NCI-H2029 (cell line): ENCODE data around the gene FAM117B.

ENCODE experiments used
- DNase-seq: peaks from one replicate; lab custom pipeline; 2025; lab: John Stamatoyannopoulos, UW

FAM117B gene

DNA sequence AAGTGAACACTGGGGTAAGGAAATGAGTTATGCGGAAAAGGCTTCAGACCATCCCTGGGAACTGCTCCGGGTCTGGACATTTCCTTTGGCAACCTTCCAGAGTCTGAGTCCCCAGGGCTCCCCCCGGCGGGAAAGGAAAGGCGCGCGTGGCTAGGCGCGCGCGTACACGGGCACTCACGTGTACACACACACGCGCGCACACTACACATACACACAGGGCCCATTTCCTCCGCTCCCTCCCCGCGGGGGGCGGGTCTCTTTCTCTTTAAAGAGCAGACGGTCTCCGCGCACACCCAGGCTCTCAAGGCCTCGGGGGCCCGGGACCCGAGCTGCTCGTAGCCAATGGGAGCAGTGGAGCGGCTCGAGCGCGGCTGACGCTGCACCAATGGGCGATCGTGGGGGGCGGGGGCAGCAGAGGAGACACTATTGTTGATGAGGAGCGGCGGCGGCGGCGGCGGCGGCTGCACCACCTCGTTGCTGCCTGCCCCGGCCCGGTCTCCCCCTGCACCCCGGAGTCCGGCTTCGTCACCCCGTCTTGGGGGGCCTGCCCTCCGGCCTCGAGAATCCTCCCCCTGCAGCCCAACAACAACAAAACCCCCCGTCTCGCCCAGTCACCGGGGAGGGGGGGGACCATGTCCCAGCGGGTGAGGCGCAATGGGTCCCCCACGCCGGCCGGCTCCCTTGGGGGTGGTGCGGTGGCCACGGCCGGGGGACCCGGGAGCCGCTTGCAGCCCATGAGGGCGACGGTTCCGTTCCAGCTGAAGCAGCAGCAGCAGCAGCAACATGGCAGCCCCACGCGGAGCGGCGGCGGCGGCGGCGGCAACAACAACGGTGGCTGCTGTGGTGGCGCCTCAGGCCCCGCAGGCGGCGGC lies at the start of gene FAM117B:
Gene FAM117B, plus strand, starts transcription at position 414 of the 872 bp plus-strand sequence. Its CDS starts 219 bp downstream, at position 633.
- DNase-seq: peak; percentile 98

DNA sequence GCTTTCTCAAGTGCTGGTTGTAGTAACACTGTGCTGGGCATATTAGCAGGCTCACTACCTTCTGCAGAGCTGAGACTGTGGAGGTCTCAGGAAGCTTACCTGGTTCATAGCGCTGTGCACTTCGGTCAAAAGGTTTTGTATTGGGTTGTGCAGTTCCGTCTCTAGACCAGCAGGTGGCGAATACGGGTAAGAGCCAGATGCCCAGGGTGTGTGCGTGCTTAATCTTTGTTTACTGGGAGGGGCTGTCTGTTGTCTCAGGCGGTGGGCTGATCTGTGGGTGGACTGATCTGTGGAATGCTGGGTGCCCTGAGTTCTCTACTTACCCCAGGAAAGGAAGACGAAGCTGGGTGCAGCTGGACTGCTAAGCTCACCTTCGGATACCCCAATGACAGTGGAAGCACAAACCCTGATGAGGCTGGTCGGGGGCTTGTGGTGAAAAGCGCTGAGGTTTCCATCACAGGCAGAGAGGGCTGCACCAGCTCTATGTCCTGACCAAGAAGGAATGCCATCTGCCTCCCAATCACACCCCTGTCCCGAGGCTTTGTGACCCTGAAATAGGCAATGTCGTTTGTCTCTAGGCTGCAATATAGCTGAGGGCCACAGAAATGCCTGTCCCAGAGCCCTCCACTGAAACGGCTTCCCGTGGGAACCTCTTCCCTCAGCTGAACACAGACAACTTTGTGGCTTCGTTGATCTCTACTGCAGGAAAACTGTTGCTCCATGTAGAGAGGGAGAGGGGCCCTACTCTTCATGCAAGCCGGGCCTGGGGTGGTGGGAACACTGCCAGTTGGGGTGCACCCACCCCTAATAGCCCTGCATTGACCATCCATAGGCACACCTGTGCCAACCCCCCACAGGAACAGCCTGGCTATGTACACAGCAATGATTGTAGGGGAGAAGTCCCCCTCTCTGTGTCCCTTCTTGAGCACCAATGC lies 45.9 kb upstream of the FAM117B start:
- DNase-seq: peak; percentile 59

- DNase-seq: no peak
Measured at GRCh38 chr2:202589582-202589949, 45.2 kb upstream of the FAM117B start.

GRCh38 chr2:202592566-202592965 lies 42.2 kb upstream of the FAM117B start:
- DNase-seq: no peak

- no peak for DNase-seq
Measured at GRCh38 chr2:202599105-202599504, 35.7 kb upstream of the FAM117B start.

GRCh38 chr2:202599911-202600310 lies 34.9 kb upstream of the FAM117B start:
- no peak for DNase-seq

DNA sequence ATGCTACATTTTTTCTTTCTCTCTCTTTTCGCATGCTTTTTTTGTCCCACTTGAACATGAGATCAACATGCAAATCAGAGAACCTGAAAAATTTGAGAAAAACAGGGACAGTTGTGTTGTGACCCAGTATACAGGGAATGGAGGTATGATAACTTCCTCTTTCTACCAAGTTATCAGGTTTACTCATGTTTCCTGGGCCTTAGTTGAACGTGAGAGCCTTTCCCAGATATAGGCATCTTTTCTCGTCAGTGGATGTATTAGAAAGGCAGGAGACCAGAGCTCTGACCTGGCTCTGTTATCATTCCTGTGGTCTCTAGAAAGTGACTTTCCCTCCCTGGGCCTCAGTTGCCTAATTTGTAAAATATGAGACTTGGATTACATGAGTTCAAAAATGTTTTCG lies 30.1 kb upstream of the FAM117B start:
- DNase-seq: no peak

GRCh38 chr2:202605174-202605573 lies 29.6 kb upstream of the FAM117B start:
- no peak for DNase-seq

DNA sequence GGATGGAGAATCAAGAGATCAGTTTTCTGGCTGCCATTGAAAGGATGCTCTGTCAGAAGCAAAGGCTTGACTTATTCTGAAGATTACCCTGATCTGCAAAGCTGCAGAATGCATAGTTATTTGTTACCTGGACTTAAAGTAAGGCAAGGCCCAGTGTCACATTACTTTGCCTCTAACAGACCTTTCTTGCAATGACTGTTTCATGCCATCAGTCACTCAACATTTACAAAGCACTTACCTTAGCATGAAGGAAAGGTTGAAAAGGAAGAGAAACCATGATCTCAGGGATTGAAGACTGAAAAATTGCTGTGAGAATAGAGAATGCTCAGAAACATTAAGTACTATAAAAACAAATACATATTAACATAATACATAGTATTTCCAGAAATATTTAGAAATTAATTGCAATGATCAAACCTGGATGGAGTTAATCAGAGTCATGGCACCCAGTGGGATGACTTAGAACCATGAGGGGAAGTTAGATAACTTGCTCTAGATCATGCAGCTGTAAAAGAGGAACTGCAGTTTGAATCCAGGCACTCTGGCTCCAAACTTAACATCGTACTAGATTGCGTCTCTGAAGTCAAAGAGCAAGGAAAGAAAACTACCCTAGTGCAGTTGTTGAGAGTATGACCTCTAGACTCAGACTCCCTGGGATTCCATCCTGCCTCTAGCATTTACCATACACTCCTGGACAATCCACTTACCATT lies 26.5 kb upstream of the FAM117B start:
- DNase-seq: no peak

GRCh38 chr2:202609381-202610145 lies 25.2 kb upstream of the FAM117B start:
- DNase-seq: no peak

DNA sequence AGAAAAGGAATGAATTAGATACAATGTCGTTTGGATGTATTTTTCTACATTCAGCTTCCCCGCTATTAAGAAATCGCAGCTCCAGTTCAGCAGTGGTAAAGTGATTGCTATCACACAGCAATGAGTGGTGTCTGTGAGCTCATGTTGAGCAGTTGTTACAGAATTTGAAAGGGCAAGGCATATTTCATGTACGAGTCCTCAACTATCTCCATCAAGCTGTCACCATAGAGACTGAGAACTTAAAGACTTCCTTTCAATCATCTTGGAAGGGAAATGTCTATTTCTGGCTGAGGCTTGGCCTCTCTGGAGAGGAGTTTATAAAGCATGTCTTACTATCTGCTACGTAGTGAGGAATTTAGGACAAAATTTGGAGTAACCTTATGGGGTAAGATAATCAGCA lies 24.4 kb upstream of the FAM117B start:
- DNase-seq: no peak

- DNase-seq: no peak
Measured at GRCh38 chr2:202612145-202612544, 22.6 kb upstream of the FAM117B start.

DNA sequence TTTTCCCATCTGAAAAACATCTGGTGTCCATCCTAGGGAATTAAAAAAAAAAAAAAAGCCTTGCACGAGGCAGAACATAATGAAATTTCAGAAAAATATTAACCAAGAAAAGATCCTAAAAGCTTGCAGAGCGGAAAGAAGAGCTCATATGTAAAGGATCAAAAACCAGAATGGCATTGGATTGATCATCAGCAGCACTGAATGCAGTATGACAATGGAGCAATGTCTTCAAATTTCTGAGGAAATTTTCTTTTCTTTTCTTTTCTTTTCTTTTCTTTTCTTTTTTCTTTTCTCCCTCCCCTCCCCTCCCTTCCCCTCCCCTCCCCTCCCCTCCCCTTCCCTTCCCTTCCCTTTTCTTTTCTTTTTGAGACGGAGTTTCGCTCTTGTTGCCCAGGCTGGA lies 21.3 kb upstream of the FAM117B start:
- DNase-seq: no peak

GRCh38 chr2:202624133-202624532 lies 10.6 kb upstream of the FAM117B start:
- DNase-seq: no peak

GRCh38 chr2:202627042-202627441 lies 7.7 kb upstream of the FAM117B start:
- DNase-seq: no peak

DNA sequence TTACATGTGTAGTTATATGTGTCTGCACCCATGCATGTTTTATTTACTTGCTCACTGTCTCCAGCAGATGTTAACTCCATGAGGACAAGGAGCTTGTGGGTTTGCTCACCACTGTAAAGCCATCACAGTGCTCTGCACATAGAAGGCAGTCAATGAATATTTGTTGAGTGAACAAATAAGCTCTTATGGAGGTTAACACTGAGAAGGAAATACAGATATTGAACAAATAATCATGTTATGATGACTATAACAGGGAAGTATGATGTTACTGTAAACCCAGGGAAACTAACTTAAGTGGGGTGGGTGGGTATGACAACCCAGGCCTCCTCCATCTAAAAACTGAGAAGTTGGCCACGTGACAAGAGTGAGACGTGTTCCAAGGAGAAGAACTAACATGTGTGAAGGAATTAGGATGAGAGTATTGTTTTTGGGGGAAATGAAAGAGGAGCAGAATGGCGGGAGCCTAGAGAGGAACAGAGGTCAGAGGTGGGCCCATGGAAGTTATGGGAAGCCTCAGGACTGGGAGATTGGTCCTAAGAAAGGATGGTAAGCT lies 6.0 kb upstream of the FAM117B start:
- DNase-seq: no peak

GRCh38 chr2:202632682-202633290 lies 2.0 kb upstream of the FAM117B start:
- DNase-seq: peak; percentile 37

DNA sequence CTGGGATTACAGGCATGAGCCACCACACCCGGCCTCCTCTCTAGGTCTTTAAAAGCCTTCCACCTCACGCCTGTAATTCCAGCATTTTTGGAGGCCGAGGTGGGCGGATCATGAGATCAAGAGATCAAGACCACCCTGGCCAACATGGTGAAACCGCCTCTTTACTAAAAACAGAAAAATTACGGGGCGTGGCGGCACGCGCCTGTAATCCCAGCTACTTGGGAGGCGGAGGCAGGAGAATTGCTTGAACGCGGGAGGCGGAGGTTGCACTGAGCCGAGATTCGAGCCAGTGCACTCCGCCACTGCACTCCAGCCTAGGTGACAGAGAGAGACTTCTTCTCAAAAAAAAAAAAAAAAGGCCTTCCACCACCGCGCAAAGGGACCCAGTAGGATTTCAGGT lies 1.3 kb upstream of the FAM117B start:
- no peak for DNase-seq

GRCh38 chr2:202635428-202636212 lies 851 bp downstream of the FAM117B start:
- peak; percentile 54 for DNase-seq

DNA sequence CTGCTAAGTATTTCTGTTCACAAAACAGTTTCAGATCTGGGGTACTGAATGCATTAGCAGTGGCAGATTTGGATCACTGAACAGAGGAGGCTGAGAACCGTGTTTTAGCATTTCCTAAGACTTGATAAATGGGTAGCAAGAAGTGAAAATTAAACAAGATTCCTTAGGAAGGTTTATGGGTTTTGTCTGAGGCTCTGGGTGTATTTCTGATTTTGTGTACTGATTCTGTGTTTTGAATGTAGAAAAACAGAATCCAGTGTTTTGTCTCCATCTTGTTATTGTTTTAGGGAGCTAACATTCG lies 1.4 kb downstream of the FAM117B start:
- DNase-seq: no peak
